Prostate gland (tissue), 2 donors: ENCODE results near the gene RAD21L1. TPM values are rescaled to one million over a fixed set of nuclear protein-coding genes. Genes with fewer than 3 reads are reported as not detected.

Experiments used
- DNase-seq: peaks from one replicate; pipeline ENCODE4 v3.0.0-alpha.2; 2019; ENCODE audit warnings: low spot score
- H3K27ac ChIP-seq, 2 donors: fragments of 200-600 bp; sonication (generic); 2 replicates each; pipeline ENCODE4 v1.5.1; 2017 to 2019
- H3K27me3 ChIP-seq: fragments of 200-600 bp; sonication (generic); replicated peaks from 2 replicates; pipeline ENCODE4 v1.5.1; 2019; ENCODE audit not compliant: insufficient read depth
- H3K36me3 ChIP-seq, 2 donors: fragments of 200-600 bp; sonication (generic); 1 replicate in 1 of 2; 2 replicates in 1 of 2; pipeline versions ENCODE4 v1.5.1 to v1.8.1; 2017 to 2019
- H3K4me1 ChIP-seq: fragments of 200-600 bp; sonication (generic); replicated peaks from 2 replicates; pipeline ENCODE4 v1.5.1; 2019
- H3K4me3 ChIP-seq, 2 donors: fragments of 200-600 bp; sonication (generic); 2 replicates each; pipeline ENCODE4 v1.5.1; 2017 to 2019
- H3K9me3 ChIP-seq: fragments of 200-600 bp; sonication (generic); 2 replicates; pipeline ENCODE4 v1.5.1; 2017
- POLR2A ChIP-seq: fragments of 450-650 bp; IDR thresholded peaks from one replicate; pipeline ENCODE4 v1.6.1; 2016; ENCODE audit warnings: antibody characterized with exemption, mild to moderate bottlenecking
- POLR2AphosphoS5 ChIP-seq: sonication (generic); formaldehyde crosslinking; IDR thresholded peaks from one replicate; pipeline ENCODE4 v1.6.1; 2017; ENCODE audit warnings: antibody characterized with exemption
- WGBS: methylation state at CpG from one replicate; pipeline ENCODE4 v1.1.5; 2018; 5-methylcytosine and 5-hydroxymethylcytosine counted together
- intact Hi-C: fragments of 100-400 bp; cut with DNase I; formaldehyde crosslinking; loops from one replicate; pipeline ENCODE4 v1.14.2; 2022
- total RNA-seq, 2 donors: library from RNA; depleted of rRNA; stranded (reverse); fragments of >200 nt; gene quantifications; one replicate each; pipeline ENCODE4 v1.1.0, GENCODE V29; 2016
- TF ChIP-seq, protein P1 (sequence below), 4 experiments: fragments of 200-600 bp in 2 of 4; fragments of 450-650 bp in 2 of 4; sonication (generic) in 2 of 4; IDR thresholded peaks; 1 replicate in 3 of 4; 2 replicates in 1 of 4; pipeline ENCODE4 v1.5.1; 2016 to 2019; ENCODE audit warnings: antibody characterized with exemption in 4 of 4, mild to moderate bottlenecking in 2 of 4, moderate library complexity in 2 of 4

Gene RAD21L1
- total RNA-seq, 2 donors from 2014 or later, result 3.0 TPM; not detected in 1

- no peak overlapping the region for H3K4me3 ChIP-seq
- intact Hi-C loops, result no loop called here
- TF ChIP-seq, protein P1, sequence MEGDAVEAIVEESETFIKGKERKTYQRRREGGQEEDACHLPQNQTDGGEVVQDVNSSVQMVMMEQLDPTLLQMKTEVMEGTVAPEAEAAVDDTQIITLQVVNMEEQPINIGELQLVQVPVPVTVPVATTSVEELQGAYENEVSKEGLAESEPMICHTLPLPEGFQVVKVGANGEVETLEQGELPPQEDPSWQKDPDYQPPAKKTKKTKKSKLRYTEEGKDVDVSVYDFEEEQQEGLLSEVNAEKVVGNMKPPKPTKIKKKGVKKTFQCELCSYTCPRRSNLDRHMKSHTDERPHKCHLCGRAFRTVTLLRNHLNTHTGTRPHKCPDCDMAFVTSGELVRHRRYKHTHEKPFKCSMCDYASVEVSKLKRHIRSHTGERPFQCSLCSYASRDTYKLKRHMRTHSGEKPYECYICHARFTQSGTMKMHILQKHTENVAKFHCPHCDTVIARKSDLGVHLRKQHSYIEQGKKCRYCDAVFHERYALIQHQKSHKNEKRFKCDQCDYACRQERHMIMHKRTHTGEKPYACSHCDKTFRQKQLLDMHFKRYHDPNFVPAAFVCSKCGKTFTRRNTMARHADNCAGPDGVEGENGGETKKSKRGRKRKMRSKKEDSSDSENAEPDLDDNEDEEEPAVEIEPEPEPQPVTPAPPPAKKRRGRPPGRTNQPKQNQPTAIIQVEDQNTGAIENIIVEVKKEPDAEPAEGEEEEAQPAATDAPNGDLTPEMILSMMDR (IDR thresholded peaks at IDR 0.05), result no peak
- TF ChIP-seq POLR2AphosphoS5 (no peak), POLR2A (no peak)
- no peaks in the 10 kb centered on the region for H3K36me3 ChIP-seq
- H3K4me1 ChIP-seq, result no peaks in the 10 kb centered on the region
- no peak for DNase-seq
- no peaks in the 10 kb centered on the region for H3K9me3 ChIP-seq
- no peak overlapping the region for H3K27ac ChIP-seq
- WGBS, result 95% methylated on average over 3 of the region's 3 CpGs
- no peaks in the 10 kb centered on the region for H3K27me3 ChIP-seq
Observed at GRCh38 chr20:1269850-1270249, 44.0 kb downstream of the RAD21L1 start.

DNA sequence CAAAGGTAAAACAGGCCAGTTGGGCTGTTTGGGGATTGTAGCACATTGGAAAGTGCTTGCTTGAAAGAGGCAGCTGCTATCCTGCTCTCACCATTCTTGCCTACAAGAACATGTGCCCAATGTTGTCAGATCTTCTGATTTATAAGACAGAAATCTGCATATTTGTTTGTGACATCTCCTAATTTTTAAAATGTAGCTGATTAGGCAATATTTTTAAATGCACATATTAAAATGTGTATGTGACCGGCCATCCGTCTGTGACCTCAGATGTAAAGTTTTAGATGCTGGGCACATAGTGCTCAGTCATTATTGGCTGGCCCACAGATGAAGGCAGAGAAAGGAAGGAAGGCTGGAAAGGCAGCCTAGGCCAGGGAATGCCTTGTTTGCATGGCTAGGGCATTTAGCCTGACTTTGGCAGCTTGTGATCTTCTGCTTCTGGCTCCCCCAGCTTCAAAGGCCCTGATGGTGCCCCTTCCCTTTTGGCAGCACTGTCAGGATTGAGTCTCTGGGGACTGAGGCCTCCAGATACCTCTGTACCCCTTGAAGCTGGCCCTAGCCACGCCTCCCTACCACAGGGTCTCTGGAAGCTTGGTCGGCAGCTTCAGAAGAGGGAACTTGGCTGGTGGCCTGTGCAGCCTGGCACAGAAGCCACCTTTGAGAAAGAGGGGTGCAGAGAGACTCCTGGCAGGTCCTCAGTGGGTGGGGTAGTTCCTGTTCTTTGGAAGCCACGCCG is 46.7 kb downstream of the RAD21L1 start:
- Histone ChIP-seq H3K4me3 (no peak overlapping the region), H3K9me3 (no peaks in the 10 kb centered on the region), H3K27ac (no peak overlapping the region), H3K4me1 (no peaks in the 10 kb centered on the region), H3K27me3 (no peaks in the 10 kb centered on the region), H3K36me3 (no peaks in the 10 kb centered on the region)
- DNase-seq, result no peak
- TF ChIP-seq, protein P1 (IDR thresholded peaks at IDR 0.05), result no peak
- TF ChIP-seq POLR2A, result no peak
- TF ChIP-seq POLR2AphosphoS5, result no peak
- WGBS, result 37% methylated on average over 6 of the region's 6 CpGs
- intact Hi-C loops, result no loop called here

DNA sequence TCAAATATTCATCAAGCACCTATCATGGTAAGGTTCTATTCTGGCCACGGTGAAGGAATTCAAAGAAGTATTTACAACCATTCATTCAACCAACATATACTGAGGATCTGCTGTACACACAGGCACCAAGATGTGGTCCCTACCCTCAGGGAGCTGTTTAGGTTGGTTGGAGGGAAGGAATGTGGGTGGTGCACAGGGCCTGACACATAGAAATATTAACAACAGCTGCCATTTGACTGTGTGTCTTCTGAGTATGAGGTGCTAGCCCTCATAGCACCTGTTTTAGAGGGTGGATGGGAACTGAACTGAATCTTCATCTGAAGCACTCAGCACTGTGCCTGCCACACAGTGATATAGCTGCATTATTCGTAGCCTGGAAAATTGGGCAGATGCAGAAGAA is 47.5 kb downstream of the RAD21L1 start:
- no peak overlapping the region for H3K27ac ChIP-seq
- no peaks in the 10 kb centered on the region for H3K9me3 ChIP-seq
- no peaks in the 10 kb centered on the region for H3K4me1 ChIP-seq
- H3K36me3 ChIP-seq, result no peaks in the 10 kb centered on the region
- intact Hi-C loops, result no loop called here
- no peak overlapping the region for H3K4me3 ChIP-seq
- TF ChIP-seq POLR2AphosphoS5, result no peak
- TF ChIP-seq POLR2A, result no peak
- TF ChIP-seq, protein P1 (IDR thresholded peaks at IDR 0.05), result no peak
- WGBS, result 75% methylated on average over 2 of the region's 2 CpGs
- H3K27me3 ChIP-seq, result no peaks in the 10 kb centered on the region
- no peak for DNase-seq

DNA sequence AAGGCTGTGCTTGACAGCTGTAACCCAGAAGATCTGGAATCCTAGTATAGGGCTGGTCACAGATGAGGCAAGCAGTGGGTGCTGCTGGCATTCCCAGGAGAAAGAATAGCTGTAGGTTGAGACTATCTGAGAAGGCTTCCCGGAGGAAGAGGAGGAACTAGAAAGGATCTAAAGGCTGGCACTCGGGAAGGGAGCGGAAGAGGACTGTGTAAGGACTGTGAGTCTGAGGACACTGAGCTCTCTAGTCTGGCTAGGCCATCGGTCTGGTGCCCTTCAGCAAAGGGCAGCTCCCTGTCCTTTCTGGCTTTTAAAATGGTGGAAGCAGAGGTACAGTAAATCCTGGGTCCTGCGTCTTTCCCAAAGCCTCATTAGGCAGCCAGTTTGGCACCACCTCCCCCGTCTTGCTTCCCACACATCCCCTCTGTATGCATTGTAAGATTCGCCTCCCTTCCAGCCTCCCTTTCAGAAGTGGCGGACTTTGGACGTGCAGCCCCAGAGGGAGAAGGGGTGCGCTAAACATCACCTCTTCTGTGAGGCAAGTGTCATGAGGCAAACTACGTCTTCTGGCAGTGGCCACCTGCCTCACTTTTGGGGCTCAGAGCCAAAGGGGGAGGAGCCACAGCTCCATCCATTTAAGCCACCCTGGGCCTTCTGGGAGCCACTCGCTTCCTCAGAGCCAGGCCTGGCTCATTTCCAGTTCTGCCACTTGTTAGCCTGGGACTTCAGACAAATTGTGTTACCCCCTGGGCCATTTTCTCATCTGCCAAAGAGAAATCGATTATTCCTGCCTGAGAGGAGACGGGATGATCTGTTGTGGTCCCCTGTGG is 48.9 kb downstream of the RAD21L1 start:
- intact Hi-C loops, result no loop called here
- Histone ChIP-seq H3K9me3 (no peaks in the 10 kb centered on the region), H3K4me3 (no peak overlapping the region), H3K27ac (no peak overlapping the region), H3K36me3 (no peaks in the 10 kb centered on the region), H3K27me3 (no peaks in the 10 kb centered on the region), H3K4me1 (no peaks in the 10 kb centered on the region)
- TF ChIP-seq, protein P1 (IDR thresholded peaks at IDR 0.05), result no peak
- no peak for TF ChIP-seq POLR2AphosphoS5
- TF ChIP-seq POLR2A, result no peak
- WGBS, result 88% methylated on average over 14 of the region's 14 CpGs
- DNase-seq, result no peak
